ENCODE results near the gene TRMT61A. TPM values are rescaled to one million over a fixed set of nuclear protein-coding genes. Genes with fewer than 3 reads are reported as not detected.

The TRMT61A gene
- total RNA-seq, 1 experiment from 2014 or later, result 14.9 TPM

DNA sequence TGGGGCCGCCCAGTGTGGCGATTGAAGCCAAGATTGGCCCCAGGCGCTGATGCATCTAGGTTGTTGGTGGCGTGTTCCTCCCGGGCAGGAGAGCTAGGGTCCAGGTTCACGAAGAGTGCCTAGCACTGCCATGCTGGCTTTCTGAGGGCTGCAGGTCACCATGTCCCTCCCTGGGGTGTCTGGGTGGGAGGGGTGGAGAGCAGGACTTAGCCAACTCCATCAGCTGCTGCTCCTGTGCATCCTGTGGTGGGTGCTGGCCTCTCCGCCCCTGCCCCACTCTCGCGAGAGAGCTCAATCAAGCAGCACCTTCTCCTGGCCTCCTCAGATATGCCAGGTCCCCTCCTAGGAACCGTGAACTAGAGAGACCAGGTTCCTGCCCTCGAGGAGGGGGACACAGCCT lies 1.8 kb downstream of the TRMT61A start:
- H3K9ac ChIP-seq (ENCODE audit: low read length), result no peak overlapping the region

More for the DNA sequence above, 1.8 kb downstream of the TRMT61A start:
- no peak overlapping the region for H3K27ac ChIP-seq (ENCODE audit: low read depth, low read length)
- peaks cover 0 to 17% of the 10 kb centered on the region in 2 experiments; a peak in 2 of 4 replicates for H3K36me3 ChIP-seq (ENCODE audit: control insufficient read depth in 1 of 2, insufficient read depth in 2 of 2, low read length in 2 of 2)
- no peak overlapping the region for H2AFZ ChIP-seq (ENCODE audit: low read depth, low read length, poor library complexity, severe bottlenecking)
- H3K79me2 ChIP-seq (ENCODE audit: insufficient read depth, low read length), result peaks cover 30% of the 10 kb centered on the region
- H3K4me3 ChIP-seq (replicated peaks in 1 of 2; ENCODE audit: low read depth in 1 of 2, low read length in 2 of 2), result no peak overlapping the region
- DNase-seq (ENCODE audit: low read depth, low spot score) (no peak), ATAC-seq (no peak)
- RAD21 ChIA-PET (ENCODE audit: low non-redundant PET in 1 of 2, low total read pairs in 2 of 2, uncharacterized antibody in 2 of 2, unreplicated experiment in 2 of 2), result no interaction called here
- CTCF ChIA-PET, result interaction anchor here (1.3 kb wide), 1 partner anchor 9 kb away, joined by 3 read pairs; no protein-coding TSS in a partner anchor
- no peaks in the 10 kb centered on the region for H3K27me3 ChIP-seq (ENCODE audit: insufficient read depth, low read length)
- H3K4me2 ChIP-seq (ENCODE audit: low read length), result peak overlapping the region; percentile 96
- no peaks in the 10 kb centered on the region for H4K20me1 ChIP-seq (ENCODE audit: insufficient read depth)
- TF ChIP-seq POLR2AphosphoS5 (IDR thresholded peaks at IDR 0.05; ENCODE audit: low read depth, low read length), result no peak
- TF ChIP-seq, protein P1, sequence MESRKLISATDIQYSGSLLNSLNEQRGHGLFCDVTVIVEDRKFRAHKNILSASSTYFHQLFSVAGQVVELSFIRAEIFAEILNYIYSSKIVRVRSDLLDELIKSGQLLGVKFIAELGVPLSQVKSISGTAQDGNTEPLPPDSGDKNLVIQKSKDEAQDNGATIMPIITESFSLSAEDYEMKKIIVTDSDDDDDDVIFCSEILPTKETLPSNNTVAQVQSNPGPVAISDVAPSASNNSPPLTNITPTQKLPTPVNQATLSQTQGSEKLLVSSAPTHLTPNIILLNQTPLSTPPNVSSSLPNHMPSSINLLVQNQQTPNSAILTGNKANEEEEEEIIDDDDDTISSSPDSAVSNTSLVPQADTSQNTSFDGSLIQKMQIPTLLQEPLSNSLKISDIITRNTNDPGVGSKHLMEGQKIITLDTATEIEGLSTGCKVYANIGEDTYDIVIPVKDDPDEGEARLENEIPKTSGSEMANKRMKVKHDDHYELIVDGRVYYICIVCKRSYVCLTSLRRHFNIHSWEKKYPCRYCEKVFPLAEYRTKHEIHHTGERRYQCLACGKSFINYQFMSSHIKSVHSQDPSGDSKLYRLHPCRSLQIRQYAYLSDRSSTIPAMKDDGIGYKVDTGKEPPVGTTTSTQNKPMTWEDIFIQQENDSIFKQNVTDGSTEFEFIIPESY (IDR thresholded peaks at IDR 0.05; ENCODE audit: extremely low read depth, insufficient replicate concordance, low read length), result no peak
- TF ChIP-seq SIN3A (IDR thresholded peaks at IDR 0.05; ENCODE audit: low read depth), result no peak
- TF ChIP-seq EGR1 (IDR thresholded peaks at IDR 0.05; ENCODE audit: low read depth), result no peak
- no peak for TF ChIP-seq SRF (IDR thresholded peaks at IDR 0.05; ENCODE audit: low read depth)
- TF ChIP-seq CBX3 (IDR thresholded peaks at IDR 0.05; ENCODE audit: low read depth), result no peak
- no peak for TF ChIP-seq SP1 (IDR thresholded peaks at IDR 0.05; ENCODE audit: low read depth)
- TF ChIP-seq JUND (IDR thresholded peaks at IDR 0.05), result no peak
- TF ChIP-seq, protein P2, sequence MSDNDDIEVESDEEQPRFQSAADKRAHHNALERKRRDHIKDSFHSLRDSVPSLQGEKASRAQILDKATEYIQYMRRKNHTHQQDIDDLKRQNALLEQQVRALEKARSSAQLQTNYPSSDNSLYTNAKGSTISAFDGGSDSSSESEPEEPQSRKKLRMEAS (IDR thresholded peaks at IDR 0.05), result no peak
- no peak for TF ChIP-seq ZFX (IDR thresholded peaks at IDR 0.05)
- TF ChIP-seq, protein P3, sequence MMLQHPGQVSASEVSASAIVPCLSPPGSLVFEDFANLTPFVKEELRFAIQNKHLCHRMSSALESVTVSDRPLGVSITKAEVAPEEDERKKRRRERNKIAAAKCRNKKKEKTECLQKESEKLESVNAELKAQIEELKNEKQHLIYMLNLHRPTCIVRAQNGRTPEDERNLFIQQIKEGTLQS (IDR thresholded peaks at IDR 0.05), result no peak
- no peak for TF ChIP-seq YY1 (IDR thresholded peaks at IDR 0.05; ENCODE audit: extremely low read depth, insufficient replicate concordance, low read depth, low read length)
- no peak for TF ChIP-seq RAD21 (IDR thresholded peaks at IDR 0.05; ENCODE audit: low read depth)
- TF ChIP-seq, protein P4, sequence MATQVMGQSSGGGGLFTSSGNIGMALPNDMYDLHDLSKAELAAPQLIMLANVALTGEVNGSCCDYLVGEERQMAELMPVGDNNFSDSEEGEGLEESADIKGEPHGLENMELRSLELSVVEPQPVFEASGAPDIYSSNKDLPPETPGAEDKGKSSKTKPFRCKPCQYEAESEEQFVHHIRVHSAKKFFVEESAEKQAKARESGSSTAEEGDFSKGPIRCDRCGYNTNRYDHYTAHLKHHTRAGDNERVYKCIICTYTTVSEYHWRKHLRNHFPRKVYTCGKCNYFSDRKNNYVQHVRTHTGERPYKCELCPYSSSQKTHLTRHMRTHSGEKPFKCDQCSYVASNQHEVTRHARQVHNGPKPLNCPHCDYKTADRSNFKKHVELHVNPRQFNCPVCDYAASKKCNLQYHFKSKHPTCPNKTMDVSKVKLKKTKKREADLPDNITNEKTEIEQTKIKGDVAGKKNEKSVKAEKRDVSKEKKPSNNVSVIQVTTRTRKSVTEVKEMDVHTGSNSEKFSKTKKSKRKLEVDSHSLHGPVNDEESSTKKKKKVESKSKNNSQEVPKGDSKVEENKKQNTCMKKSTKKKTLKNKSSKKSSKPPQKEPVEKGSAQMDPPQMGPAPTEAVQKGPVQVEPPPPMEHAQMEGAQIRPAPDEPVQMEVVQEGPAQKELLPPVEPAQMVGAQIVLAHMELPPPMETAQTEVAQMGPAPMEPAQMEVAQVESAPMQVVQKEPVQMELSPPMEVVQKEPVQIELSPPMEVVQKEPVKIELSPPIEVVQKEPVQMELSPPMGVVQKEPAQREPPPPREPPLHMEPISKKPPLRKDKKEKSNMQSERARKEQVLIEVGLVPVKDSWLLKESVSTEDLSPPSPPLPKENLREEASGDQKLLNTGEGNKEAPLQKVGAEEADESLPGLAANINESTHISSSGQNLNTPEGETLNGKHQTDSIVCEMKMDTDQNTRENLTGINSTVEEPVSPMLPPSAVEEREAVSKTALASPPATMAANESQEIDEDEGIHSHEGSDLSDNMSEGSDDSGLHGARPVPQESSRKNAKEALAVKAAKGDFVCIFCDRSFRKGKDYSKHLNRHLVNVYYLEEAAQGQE (IDR thresholded peaks at IDR 0.05; ENCODE audit: low read depth), result no peak
- no peak for TF ChIP-seq ZNF274 (IDR thresholded peaks at IDR 0.05; ENCODE audit: low read depth, low read length)
- intact Hi-C loops (cut with micrococcal nuclease), result no loop called here
- no peaks in the 10 kb centered on the region for H3K9me3 ChIP-seq (ENCODE audit: control insufficient read depth in 1 of 2, insufficient read depth in 1 of 2, low read depth in 1 of 2, low read length in 2 of 2)
- no TSS peak for BruUV-seq (replicated peaks)
- POLR2A ChIA-PET, result interaction anchor here (1.2 kb wide), 1 partner anchor 10 kb away, joined by 5 read pairs; no protein-coding TSS in a partner anchor
- peaks cover 10 to 28% of the 10 kb centered on the region in 2 experiments; a peak in 3 of 4 replicates for H3K4me1 ChIP-seq (ENCODE audit: control insufficient read depth in 1 of 2, insufficient read depth in 2 of 2, low read length in 2 of 2)
- H3K9me2 ChIP-seq (ENCODE audit: insufficient read depth), result no peaks in the 10 kb centered on the region
